GM12891 (cell line): ENCODE results near the gene THUMPD2.

Source experiments
- POLR2A ChIP-seq: IDR thresholded peaks from 2 replicates; pipeline ENCODE4 v1.6.1; 2011; ENCODE audit warnings: low read depth, low read length, control low read depth
- SPI1 ChIP-seq: IDR thresholded peaks from 2 replicates; pipeline ENCODE4 v1.6.1; 2011; ENCODE audit warnings: low read depth, low read length, control low read depth
- TAF1 ChIP-seq: IDR thresholded peaks from 2 replicates; pipeline ENCODE4 v1.6.1; 2011; ENCODE audit warnings: low read depth, low read length, control low read depth

DNA sequence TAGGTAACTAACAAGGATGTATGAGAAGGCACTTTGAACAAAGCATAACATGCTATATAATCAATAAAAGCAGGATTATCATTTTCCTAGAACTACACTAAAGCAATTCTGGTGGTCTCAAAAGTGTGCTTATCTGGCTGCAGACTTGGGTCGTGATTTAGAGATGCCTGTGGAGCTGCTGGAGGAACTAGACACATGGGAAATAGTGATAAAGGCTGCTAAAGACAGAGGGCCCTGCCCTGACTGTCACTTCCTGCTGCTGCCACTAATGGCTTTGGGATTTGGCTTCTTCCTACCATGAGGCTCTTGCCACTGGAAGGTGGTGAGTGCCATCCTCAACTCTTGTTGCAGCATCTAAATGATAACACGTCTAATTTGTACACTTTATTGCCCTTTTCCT, 90.9 kb downstream of the THUMPD2 start:
- TF ChIP-seq POLR2A (no peak), TAF1 (no peak), SPI1 (no peak)
